HG03280 (cell line): Measurements from ENCODE around the gene DDB1.

Experiments
- ATAC-seq: cut with Tn5 transposase; IDR thresholded peaks from one replicate; pipeline ENCODE4 v1.9.1; 2021; ENCODE audit warnings: mild to moderate bottlenecking, moderate library complexity; ENCODE audit not compliant: unreplicated experiment

DDB1 gene

GRCh38 chr11:61298663-61299244, 34.2 kb downstream of the DDB1 start:
- no peak for ATAC-seq

GRCh38 chr11:61297746-61298145, 35.2 kb downstream of the DDB1 start:
- no peak for ATAC-seq

DNA sequence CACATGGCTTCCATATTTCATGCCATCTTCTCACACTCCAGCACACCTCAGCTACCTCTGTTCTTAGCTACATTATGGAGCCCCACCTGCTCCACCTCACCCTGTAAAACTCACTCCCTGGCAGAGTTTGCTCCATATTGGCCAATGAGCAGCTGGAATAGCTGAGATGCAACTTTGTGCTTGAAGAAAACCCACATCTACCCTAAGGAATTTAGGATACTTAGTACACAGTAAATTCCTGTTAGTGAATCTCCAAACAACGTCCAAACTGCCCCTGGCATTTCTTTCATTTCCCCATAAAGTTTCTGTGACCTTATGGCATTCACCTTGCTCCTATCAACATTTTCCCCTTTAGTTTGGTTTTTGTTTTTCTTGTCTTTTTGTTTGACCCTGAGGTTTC, 35.6 kb downstream of the DDB1 start:
- ATAC-seq, result no peak

GRCh38 chr11:61295596-61295926, 37.3 kb downstream of the DDB1 start:
- ATAC-seq, result no peak

DNA sequence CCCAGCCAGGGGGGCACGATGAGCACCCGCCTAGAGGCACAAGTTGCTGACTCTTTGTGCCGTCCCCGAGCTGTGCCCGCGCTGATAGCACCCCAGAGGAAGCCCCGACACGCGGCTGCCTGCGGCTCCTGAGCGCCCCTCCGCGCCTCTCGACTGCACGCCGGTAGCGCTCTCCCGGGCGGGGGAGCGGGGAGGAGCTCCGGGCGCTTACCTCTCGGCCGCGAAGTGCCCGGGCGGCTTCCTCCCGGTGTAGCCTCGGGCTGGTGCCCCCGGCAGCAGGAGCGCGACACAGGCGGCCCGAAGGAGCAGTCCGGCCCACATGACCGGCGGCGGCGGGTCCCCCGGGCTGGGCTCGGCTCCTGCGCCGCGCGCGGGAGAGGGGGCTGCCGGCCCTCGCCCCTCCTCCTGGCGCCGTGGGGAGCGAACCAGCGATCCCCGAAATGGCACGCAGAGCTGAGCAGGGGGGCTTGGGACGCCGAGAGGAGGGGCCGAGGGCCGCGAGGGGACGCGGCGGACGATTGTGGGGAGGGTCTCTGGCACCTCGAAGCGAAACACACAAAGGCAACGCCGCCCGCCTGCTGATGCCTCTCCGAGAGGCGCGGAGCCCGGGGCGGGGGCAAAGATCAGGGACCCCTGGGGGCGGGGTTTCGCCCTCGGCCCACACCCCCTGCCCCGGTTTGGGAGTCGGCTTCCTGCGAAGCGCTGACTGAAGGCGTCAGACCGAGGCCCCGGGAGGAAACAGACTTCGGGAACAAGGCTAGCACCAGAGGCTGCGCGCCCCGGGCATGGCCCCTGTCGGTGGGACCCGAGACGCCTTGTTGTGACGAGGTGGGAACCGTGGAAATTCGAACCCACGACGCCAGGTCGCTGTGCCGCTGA, 37.9 kb downstream of the DDB1 start, which contains the start of gene VWCE:
TSS of gene VWCE (minus strand) at position 600 of the 879 bp plus-strand sequence. CDS start at position 321, 279 bp downstream.
- peak; percentile 75 for ATAC-seq

DNA sequence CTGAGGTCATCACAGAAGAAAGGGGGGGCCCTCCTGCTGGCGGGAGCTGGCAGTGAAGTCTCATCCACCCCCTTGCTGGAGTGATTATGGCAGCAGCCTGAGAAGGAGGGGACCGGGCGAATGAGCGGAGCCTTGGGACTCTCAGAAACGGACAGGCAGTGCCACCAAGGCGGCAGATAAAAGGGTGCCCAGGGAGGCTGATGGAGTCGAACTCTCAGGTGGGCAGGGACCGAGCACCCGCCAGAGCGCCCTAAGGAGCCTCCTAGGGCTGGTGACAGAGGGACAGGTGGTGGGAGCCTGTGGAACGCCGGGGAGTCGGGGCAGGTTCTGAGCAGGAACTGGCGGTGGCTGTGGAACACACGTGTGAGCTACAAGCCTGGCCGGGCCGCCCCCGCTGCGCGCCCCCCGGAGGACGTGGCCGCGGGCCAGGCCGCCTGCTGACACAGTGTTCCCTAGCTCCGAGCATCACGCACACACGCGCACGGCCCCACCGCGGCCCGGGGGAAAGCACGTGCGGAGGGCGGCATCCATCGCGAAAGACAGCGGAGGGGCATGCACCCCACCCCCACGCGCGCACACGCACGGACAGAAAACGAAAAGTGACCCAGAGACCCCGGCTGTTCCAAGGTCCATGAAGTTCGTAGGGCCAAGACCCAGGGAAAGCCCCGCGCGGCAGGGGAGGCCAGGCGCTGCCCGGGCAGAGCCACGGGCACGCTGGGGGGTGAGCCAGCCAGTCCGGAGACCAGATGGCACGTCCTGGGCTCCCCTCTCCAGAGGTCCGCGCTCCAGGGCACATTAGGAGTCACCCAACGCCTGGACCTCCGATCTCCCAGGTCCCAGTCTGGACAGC, 38.8 kb downstream of the DDB1 start:
- ATAC-seq, result peak; percentile 22

DNA sequence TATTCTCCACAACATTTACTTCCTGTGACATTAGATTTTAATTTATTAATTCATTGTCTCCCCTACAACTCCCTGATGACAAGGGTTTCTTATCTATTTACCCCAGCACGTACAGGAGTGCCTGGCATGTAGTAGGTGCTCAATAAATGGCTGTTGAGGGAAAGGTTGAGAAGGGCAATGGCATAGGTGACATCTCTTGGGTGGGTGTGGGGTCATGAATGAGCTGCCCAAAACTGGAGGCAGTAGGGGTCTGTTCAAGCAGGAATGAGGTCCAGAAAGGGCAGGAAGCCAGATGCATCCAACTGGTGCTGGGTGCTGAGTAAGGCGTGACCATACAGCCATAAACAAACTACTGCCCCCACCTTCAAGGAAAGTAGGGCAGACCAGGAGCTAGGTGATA, 40.5 kb downstream of the DDB1 start:
- no peak for ATAC-seq

DNA sequence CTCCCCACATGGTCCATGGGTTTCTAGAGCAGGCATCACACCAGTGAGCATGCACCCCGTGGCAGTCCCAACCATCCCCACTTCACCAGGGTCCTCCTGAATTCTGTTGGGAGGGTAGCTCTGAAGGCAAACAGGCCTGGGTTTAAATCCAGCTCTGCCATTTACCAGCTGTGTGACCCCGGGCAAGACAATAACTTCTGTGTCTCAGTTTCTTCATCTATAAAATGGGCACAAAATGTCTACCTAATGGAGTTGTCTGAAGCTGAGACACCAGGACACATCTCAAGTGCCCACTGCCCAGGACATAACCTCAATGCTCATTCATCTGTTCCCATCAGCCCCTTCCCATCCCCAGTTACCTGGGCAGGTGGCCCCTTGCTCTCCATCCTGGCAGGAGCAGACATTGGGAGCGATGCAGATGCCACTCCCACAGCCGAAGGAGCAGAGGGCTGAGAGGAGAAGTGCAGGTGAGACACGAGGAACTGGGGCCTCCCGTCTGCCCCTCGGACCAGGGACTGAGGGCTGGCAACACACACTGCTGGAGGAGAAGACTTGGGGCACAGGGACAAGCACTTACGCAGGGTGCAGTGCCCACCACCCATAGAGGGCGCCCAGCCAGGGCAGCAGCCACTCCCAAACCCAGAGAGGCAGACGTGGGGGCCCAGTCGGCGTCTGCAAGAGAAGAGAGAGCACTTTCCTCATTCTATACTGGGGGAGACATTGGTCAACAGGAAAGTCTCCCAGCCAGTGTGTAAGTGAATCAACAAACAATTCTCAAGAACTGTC, 41.8 kb downstream of the DDB1 start:
- ATAC-seq, result no peak

DNA sequence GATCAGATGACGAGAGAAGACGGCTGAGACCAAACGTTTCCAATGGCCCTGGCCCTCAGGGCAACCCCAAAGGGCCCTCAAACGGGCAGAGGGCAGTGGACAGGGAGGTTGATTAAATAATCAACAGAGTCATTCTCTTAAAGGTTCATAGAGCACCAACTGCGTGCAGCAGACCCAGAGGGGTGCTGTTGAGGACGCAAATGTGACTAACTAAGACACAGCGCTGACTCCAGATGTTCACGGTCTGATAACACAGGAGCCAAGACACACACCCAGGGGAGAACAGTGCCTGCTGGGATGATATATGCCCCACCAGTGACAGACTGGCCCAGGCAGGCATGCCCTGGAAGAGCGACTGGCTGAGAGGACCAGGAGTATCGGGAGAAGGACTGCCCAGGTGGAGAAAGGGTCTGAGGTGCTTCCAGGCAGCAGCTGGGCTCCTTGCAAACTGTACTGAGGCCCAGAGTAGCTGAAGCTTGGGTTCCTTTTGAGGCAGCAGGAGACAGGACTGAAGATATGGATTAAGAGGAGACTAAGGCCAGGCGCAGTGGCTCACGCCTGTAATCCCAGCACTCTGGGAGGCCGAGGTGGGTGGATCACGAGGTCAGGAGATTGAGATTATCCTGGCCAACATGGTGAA, 45.4 kb downstream of the DDB1 start:
- ATAC-seq, result no peak

DNA sequence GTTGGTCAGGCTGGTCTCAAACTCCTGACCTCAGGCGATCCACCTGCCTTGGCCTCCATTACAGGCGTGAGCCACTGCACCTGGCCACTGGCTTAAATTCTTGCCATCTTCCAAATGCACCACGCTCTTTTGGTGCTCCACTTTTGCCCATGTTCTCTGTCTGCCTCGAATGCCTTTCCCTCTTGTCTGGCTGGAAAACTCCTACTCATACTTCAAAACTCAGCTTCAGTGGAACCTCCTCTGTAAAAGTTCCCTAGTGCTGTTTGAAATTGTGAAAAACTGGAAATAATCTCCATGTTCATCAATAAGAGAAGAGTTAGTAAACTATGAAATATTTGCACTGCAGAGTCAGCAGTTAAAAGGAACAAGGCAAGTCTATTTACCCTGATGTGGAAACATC, 49.3 kb downstream of the DDB1 start:
- no peak for ATAC-seq

- no peak for ATAC-seq
Measured at GRCh38 chr11:61281581-61282250, 51.2 kb downstream of the DDB1 start.

DNA sequence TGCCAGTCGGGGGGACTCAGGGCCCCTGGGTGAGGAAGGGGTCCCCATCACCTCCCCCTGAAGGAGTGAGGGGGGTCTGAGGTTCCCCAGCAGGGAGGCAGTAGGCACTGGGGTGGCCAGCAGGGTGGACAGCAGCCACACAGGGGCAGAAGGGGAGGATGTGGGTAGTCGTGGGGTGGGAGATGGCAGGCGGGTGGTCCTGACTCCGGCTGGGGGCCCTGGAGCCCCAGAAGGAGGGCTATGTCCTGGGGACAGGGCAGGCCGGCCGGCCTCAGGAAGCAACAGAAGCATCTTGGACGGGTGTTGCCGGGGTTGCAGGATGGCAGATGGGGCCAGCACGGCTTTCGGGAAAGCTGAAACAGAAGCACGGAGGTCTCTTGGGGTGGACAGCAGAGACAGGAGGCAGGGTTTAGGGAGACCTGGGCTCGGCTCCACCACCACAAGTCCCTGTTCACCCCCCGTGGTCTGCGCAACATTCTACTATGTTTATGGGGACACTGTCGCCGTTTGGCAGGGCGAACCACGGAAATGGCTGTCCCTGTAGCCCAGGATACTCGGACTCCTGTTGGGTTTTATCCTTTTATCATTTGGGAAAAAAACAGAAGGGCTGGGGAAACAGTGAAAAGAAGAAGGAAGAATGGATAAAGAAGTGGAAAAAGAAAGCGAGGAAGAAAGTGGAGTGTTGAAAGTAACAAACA, 51.9 kb downstream of the DDB1 start:
- ATAC-seq, result no peak

DNA sequence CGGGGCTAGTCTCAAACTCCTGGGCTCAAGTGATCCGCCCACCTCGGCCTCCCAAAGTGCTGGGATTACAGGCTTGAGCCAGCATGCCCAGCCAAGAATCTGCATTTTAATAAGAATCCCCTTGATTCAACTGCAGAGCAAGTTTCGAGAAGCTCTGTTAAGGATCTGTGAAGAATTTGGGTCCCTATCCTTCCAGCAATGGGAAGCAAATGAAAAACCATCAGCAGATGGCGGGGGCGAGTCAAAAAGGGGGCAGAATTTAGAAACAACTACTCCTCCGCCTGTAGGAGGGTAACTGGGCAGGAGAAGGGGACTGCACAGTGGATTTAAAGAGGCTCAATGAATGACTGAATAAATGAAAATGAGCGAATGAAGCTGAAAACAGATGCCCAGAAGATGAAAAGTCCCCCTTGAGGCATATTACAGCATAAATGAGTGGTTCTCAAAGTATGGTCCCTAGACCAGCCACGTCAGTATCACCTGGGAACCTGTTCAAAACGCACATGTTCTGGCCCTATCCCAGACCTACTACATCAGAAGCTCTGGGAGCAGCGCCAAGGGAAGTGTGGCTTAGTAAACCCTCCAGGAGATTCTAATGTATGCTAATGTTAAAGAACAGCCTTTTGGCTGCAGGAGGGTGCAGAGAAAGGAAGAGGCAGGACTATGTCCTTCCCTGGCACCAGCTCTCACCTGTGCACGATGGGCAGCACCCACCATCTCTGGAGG, 52.8 kb downstream of the DDB1 start:
- ATAC-seq, result no peak

- no peak for ATAC-seq
Measured at GRCh38 chr11:61278001-61278470, 54.9 kb downstream of the DDB1 start.

DNA sequence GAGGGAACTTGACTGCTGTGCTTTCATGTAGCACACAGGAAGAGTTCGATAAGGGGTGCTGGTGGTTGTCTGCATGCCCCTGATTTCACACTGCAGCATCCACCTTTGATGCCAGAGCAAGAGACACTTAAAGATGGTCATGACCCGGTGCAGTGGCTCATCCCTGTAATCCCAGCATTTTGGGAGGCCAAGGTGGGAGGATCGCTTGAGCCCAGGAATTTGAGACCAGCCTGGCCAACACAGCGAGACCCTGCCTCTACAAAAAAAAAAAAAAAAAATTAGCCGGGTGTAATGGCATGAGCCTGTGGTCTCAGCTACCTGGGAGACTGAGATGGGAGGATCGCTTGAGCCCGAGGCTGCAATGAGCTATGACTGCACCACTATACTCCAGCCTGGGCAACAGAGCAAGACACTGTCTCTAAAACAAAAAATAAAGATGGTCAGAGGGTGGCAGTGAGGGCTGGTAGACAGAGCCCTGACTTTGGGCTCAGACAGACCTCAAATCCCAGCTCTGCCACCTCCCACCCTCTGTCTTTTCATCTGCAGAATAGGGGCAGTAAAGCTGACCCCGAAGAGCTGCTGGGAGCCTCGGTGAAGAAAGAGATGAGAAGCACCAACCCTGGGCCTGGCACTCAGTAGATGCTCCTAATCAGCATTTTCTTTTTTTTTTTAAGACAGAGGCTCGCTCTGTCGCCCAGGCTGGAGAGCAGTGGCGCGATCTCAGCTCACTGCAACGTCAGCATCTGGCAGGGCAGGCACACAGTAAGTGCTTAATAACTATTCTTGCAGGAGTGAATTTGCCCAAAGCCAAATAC, 55.5 kb downstream of the DDB1 start:
- no peak for ATAC-seq

- ATAC-seq, result no peak
Measured at GRCh38 chr11:61275191-61275590, 57.7 kb downstream of the DDB1 start.

DNA sequence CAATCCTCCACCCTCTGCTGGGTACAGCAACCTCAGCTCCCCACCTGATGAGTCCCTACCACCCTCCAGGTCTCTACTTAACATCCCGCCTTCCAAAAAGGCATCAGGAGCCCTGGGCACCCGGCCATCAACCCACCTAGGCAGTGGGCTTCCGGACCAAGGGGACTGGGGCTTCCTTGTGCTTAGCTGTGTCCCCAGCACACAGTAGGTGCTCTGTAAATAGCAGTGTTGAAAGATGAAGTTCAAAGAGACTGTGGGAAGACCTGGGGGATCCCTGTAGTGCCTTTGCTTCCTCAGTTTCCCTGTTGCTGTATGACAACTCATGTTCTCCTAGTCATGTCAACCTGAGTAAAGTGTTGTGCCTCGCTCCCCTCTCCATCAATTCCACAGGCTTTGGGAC, 58.8 kb downstream of the DDB1 start:
- ATAC-seq, result no peak
